ENCODE data around the gene RELN. TPM values are rescaled to one million over a fixed set of nuclear protein-coding genes. Genes with fewer than 3 reads are reported as not detected.

Gene RELN
- total RNA-seq, 1 donor from 2014 or later, result 5.7 TPM

GRCh38 chr7:103855671-103856070 lies 133.8 kb downstream of the RELN start:
- Mint-ChIP-seq H3K27ac (ENCODE audit: unreplicated experiment) (no peak overlapping the region), H3K36me3 (ENCODE audit: unreplicated experiment) (no peaks in the 10 kb centered on the region), H3K4me1 (ENCODE audit: low read depth, unreplicated experiment) (peaks cover 15% of the 10 kb centered on the region), H3K9me3 (ENCODE audit: unreplicated experiment) (peaks cover 9% of the 10 kb centered on the region), H3K27me3 (ENCODE audit: unreplicated experiment) (peaks cover 5% of the 10 kb centered on the region), H3K4me3 (ENCODE audit: unreplicated experiment) (no peak overlapping the region)
- DNase-seq, result no peak
- TF ChIP-seq CTCF (IDR thresholded peaks at IDR 0.05; ENCODE audit: partially characterized antibody, unreplicated experiment), result no peak

DNA sequence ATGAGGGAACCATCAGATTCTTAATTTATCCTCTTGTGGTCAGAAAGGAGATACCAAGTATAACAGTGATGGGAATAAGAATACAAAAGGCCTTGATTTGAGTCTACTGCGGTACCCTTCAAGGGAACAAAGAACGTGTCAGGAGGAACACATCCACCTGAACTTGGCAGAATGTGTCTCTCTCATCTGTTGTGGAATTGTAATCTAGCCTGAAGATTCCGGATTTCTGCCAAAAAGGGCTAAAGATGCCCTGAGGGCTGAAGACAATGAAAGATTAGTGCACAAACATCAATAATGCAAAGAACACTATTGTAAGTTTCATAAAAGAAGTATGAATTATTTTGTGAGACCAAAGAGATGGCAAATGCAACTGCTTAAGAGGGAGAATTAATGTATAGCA lies 134.8 kb downstream of the RELN start:
- Mint-ChIP-seq H3K4me1 (ENCODE audit: low read depth, unreplicated experiment) (peaks cover 15% of the 10 kb centered on the region), H3K27me3 (ENCODE audit: unreplicated experiment) (peaks cover 5% of the 10 kb centered on the region), H3K4me3 (ENCODE audit: unreplicated experiment) (no peak overlapping the region), H3K27ac (ENCODE audit: unreplicated experiment) (no peak overlapping the region), H3K9me3 (ENCODE audit: unreplicated experiment) (peaks cover 9% of the 10 kb centered on the region), H3K36me3 (ENCODE audit: unreplicated experiment) (peaks cover 6% of the 10 kb centered on the region)
- TF ChIP-seq CTCF (IDR thresholded peaks at IDR 0.05; ENCODE audit: partially characterized antibody, unreplicated experiment), result no peak
- DNase-seq, result no peak

GRCh38 chr7:103851357-103851756 lies 138.1 kb downstream of the RELN start:
- Mint-ChIP-seq H3K36me3 (ENCODE audit: unreplicated experiment) (peaks cover 6% of the 10 kb centered on the region), H3K9me3 (ENCODE audit: unreplicated experiment) (no peaks in the 10 kb centered on the region), H3K27me3 (ENCODE audit: unreplicated experiment) (no peaks in the 10 kb centered on the region), H3K4me3 (ENCODE audit: unreplicated experiment) (no peak overlapping the region), H3K4me1 (ENCODE audit: low read depth, unreplicated experiment) (peaks cover 5% of the 10 kb centered on the region), H3K27ac (ENCODE audit: unreplicated experiment) (no peak overlapping the region)
- TF ChIP-seq CTCF (IDR thresholded peaks at IDR 0.05; ENCODE audit: partially characterized antibody, unreplicated experiment), result no peak
- DNase-seq, result no peak

DNA sequence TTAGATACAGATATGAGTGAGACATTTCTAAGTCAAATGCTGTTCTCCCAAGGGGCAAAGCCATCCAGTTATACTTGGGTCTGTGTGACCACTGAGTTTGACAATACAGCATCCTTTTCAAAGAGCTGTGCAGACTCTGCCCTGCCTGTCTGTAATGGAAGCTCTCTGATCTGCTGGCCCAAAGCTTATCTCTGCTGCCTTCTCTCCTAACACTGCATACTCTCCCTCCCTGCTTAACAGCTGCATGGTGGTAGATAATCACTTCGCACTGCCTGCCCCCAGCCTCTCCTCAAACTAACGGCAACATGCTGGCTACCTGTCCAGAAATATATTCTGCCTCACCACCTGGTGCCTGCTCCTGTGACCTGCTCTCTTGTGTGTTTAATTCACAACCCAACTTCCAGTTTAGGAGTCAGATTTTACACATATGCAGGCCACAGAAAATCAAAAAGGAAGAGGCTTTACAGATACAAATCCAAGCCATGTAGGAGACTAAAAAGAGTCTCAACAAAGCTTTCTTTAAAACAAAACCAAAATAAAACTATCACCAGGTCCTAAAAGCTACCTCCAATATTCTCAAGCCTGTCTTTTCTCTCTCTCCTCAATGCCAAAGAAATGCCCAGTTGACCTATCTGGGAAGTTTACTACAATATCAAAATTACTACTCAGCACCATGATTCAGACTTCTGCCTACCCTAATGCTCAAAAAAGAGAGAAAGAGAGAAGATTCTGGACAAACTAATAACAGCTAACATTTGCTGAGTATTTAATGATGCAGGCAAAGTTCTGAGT lies 145.6 kb downstream of the RELN start:
- Mint-ChIP-seq H3K27ac (ENCODE audit: unreplicated experiment) (no peak overlapping the region), H3K36me3 (ENCODE audit: unreplicated experiment) (no peaks in the 10 kb centered on the region), H3K9me3 (ENCODE audit: unreplicated experiment) (no peaks in the 10 kb centered on the region), H3K4me3 (ENCODE audit: unreplicated experiment) (no peak overlapping the region), H3K4me1 (ENCODE audit: low read depth, unreplicated experiment) (no peaks in the 10 kb centered on the region), H3K27me3 (ENCODE audit: unreplicated experiment) (no peaks in the 10 kb centered on the region)
- no peak for TF ChIP-seq CTCF (IDR thresholded peaks at IDR 0.05; ENCODE audit: partially characterized antibody, unreplicated experiment)
- no peak for DNase-seq

DNA sequence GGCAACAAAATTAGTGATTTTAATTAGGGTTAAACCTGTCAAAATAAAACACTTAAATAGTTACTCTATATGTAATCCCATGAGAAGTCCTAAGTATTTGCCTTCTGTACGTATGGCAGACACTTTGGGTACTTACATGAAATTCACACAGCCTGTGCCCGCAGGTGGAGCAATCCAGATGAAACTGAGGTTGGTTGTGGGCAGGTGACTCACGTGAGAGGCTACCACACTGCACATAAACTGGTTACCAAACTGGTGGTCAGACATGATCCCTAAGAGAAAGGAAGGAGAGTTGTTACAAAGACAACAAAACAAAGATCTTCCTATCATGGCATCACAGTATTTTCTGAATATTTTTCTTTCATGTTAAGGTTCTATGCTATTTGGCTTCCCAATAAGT lies 156.1 kb downstream of the RELN start:
- H3K36me3 Mint-ChIP-seq (ENCODE audit: unreplicated experiment), result no peaks in the 10 kb centered on the region
- no peaks in the 10 kb centered on the region for H3K27me3 Mint-ChIP-seq (ENCODE audit: unreplicated experiment)
- TF ChIP-seq CTCF (IDR thresholded peaks at IDR 0.05; ENCODE audit: partially characterized antibody, unreplicated experiment), result no peak
- H3K9me3 Mint-ChIP-seq (ENCODE audit: unreplicated experiment), result no peaks in the 10 kb centered on the region
- no peak overlapping the region for H3K27ac Mint-ChIP-seq (ENCODE audit: unreplicated experiment)
- H3K4me1 Mint-ChIP-seq (ENCODE audit: low read depth, unreplicated experiment), result no peaks in the 10 kb centered on the region
- no peak for DNase-seq
- no peak overlapping the region for H3K4me3 Mint-ChIP-seq (ENCODE audit: unreplicated experiment)

All from glutamatergic neuron (in vitro differentiated cells).